ENCODE measurements around the gene RNF145.

RNF145 gene

GRCh38 chr5:159217236-159217635 lies 7.9 kb upstream of the RNF145 start:
- no peak for DNase-seq

- DNase-seq = no peak
Measured at GRCh38 chr5:159216454-159216853, 7.1 kb upstream of the RNF145 start.

GRCh38 chr5:159215886-159216285 lies 6.5 kb upstream of the RNF145 start:
- no peak for DNase-seq

GRCh38 chr5:159214486-159215271 lies 5.3 kb upstream of the RNF145 start:
- DNase-seq = no peak

GRCh38 chr5:159212657-159213462 lies 3.5 kb upstream of the RNF145 start:
- no peak for DNase-seq

GRCh38 chr5:159211729-159212174 lies 2.4 kb upstream of the RNF145 start:
- DNase-seq = no peak

GRCh38 chr5:159210846-159211245 lies 1.5 kb upstream of the RNF145 start:
- DNase-seq = no peak

- no peak for DNase-seq
Measured at GRCh38 chr5:159210210-159210661, 883 bp upstream of the RNF145 start.

- no peak for DNase-seq
Measured at GRCh38 chr5:159208514-159209437, 577 bp downstream of the RNF145 start.

GRCh38 chr5:159207686-159208513 lies 1.5 kb downstream of the RNF145 start:
- no peak for DNase-seq

- DNase-seq = no peak
Measured at GRCh38 chr5:159207222-159207685, 2.1 kb downstream of the RNF145 start.

GRCh38 chr5:159206818-159207217 lies 2.5 kb downstream of the RNF145 start:
- DNase-seq = no peak

- no peak for DNase-seq
Measured at GRCh38 chr5:159206368-159206767, 3.0 kb downstream of the RNF145 start.

GRCh38 chr5:159203351-159203750 lies 6.0 kb downstream of the RNF145 start:
- no peak for DNase-seq

- no peak for DNase-seq
Measured at GRCh38 chr5:159202151-159202550, 7.2 kb downstream of the RNF145 start.

GRCh38 chr5:159199780-159200179 lies 9.6 kb downstream of the RNF145 start:
- DNase-seq = no peak

GRCh38 chr5:159199225-159199624 lies 10.1 kb downstream of the RNF145 start:
- no peak for DNase-seq

- no peak for DNase-seq
Measured at GRCh38 chr5:159198063-159199036, 11.0 kb downstream of the RNF145 start.

- no peak for DNase-seq
Measured at GRCh38 chr5:159195775-159196174, 13.6 kb downstream of the RNF145 start.

GRCh38 chr5:159190170-159190569 lies 19.2 kb downstream of the RNF145 start:
- no peak for DNase-seq

- no peak for DNase-seq
Measured at GRCh38 chr5:159189310-159189709, 20.0 kb downstream of the RNF145 start.

Measured in NCI-H1930 (cell line).